Activated naive CD4-positive, alpha-beta T cell treated with Interleukin-2 at 50 U/mL for 16 hours (primary cell): Measurements from ENCODE around the gene SDE2.
"Not testable (repeated sequence)": the region's sequence is repeated elsewhere in the genome, so short reads cannot be mapped to it uniquely, and the experiment has no call there.

Experiments
- DNase-seq: peaks from one replicate; pipeline ENCODE4 v3.0.0-alpha.2; 2020

Gene SDE2

GRCh38 chr1:226004396-226004795 is 5.3 kb upstream of the SDE2 start:
- no peak for DNase-seq

- no peak for DNase-seq
Observed at GRCh38 chr1:226003502-226004170, 4.5 kb upstream of the SDE2 start.

- no peak for DNase-seq
Observed at GRCh38 chr1:226002667-226003501, 3.7 kb upstream of the SDE2 start.

GRCh38 chr1:226001963-226002666 is 3.0 kb upstream of the SDE2 start:
- peak; percentile 30 for DNase-seq

DNA sequence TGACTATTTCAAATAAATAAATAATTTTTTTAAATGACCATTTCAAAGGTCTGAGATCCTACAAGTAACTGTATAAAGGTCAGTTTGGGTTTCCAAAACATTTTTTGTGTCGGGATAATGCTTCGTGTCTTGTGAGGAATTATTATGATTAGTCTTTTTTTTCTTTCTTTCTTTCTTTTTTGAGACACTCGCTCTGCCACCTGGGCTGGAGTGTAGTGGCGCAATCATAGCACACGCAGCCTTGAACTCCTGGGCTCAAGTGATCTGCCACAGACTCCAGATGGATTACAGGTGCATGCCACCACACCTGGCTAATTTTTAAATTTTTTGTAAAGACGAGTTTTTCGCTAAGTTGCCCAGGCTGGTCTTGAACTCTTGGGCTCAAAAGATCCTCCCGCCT is 1.9 kb upstream of the SDE2 start:
- DNase-seq, result no peak

- DNase-seq, result not testable (repeated sequence)
Observed at GRCh38 chr1:226000493-226001081, 1.4 kb upstream of the SDE2 start.

GRCh38 chr1:225999912-226000337 is 782 bp upstream of the SDE2 start:
- no peak for DNase-seq

- DNase-seq, result no peak
Observed at GRCh38 chr1:225998560-225999226, 450 bp downstream of the SDE2 start.

DNA sequence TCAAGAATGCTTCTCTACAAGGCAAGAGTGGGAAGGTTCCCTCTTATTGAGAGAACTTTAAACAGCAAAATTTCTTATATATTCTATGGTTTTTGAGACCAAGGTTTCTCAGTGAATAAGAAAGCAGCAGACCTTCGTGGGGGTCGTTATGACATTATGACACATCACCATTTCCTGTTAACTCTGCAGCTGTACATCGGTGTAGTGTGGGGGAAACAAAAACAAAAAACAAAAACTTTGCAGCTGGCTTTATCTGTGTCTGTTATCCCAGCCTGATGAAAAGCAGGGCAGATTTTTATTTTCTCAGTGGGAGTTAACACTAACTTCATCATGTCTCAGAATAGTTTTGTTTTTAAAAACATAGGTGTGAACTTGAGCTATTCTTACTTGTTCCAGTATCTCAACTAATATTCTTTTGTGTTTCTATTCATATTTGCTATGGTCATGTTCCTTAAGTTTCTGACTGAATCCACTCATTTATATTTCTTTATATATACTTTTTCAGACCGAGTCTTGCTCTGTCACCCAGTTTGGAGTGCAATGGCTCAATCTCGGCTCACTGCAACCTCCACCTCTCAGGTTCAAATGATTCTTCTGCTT is 2.1 kb downstream of the SDE2 start:
- no peak for DNase-seq

- no peak for DNase-seq
Observed at GRCh38 chr1:225995919-225996864, 3.0 kb downstream of the SDE2 start.

DNA sequence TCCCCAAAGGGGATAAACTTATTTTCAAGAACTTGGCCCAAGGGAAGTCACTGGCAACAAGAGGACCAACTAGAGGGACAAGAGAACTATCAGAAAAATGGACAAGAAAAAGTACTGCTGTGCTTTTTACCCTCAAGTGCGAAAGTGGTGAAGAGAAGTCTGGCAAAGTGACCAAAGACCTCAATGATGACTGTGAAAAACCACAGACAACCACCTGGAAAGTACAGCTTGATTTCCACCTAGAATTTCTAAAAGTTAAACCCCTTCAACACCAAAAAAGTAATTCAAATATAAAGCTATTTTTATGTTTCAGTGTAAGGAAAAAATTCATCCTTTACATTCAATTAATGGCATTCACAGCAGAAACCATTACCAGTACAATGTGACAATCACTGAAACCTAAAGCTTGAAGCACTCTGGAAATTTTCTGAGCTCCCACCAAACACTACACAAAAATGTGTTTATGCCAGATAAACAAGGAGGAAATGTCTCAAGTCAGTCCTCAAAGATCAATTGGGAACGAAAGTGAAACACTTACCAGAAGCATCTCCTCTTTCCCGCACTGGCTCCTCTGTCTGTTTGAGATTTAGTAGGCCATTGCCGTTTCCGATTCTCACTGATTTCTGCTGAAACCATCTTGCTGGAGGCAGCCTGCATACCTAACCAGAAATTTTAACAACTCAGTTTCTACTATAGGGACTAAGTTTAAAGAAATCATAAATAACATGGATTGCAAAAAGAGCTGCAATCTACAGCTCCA is 8.3 kb downstream of the SDE2 start:
- DNase-seq, result peak; percentile 10

- no peak for DNase-seq
Observed at GRCh38 chr1:225987491-225988316, 11.4 kb downstream of the SDE2 start.

GRCh38 chr1:225981714-225982113 is 17.4 kb downstream of the SDE2 start:
- DNase-seq, result no peak

GRCh38 chr1:225980005-225980836 is 18.9 kb downstream of the SDE2 start:
- no peak for DNase-seq

DNA sequence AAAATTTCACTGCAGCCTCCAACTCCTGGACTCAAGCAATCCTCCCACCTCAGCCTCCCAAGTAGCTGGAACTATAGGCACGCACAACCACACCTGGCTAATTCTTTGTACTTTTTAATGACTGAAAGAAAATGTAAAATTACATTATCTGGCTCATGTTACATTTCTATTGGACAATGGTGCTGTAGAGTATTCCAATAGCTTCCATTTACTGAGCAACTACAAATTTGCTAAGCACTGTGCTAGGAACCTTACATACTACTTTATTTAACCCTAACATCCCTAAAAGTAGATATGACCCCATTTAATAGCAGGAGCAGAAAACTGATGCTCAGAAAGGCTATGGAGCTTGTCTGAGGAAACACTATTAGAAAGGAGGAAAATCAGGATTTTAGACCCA is 19.7 kb downstream of the SDE2 start:
- DNase-seq, result no peak

- no peak for DNase-seq
Observed at GRCh38 chr1:225977937-225978748, 21.0 kb downstream of the SDE2 start.

GRCh38 chr1:225975146-225975545 is 24.0 kb downstream of the SDE2 start:
- DNase-seq, result not testable (repeated sequence)

DNA sequence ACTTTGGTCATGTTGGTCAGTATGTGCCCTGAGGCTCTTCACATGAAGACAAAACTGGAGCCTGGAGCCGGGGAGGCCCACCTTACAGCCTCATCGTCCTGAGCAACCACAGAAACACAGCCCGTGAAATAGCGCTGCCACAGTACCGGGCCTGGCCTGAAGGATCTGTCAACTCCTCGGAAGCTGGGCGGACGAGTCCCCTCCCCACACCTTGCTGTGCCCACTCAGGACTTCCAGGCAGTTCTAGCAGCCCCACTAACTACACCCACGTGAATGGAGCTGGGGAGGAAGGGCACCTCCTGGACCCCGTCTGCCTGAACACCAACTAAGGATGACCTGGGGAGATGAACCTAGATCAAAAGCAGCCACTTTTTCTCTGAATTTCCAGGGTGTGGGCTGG is 24.7 kb downstream of the SDE2 start:
- no peak for DNase-seq
